Lower lobe of right lung (tissue), 2 donors: ENCODE data around the gene EMC10. TPM values are rescaled to one million over a fixed set of nuclear protein-coding genes. Genes with fewer than 3 reads are reported as not detected.

Source experiments
- ATAC-seq, 2 donors: fragments of 200-7000 bp; cut with Tn5 transposase; one replicate each; pipeline ENCODE4 v1.9.1; 2020 to 2022; ENCODE audit warnings: mild to moderate bottlenecking in 2 of 2, moderate library complexity in 2 of 2
- DNase-seq: peaks from one replicate; pipeline ENCODE4 v3.0.0-alpha.2; 2020
- H3K27ac ChIP-seq: fragments of 200-600 bp; one replicate; pipeline ENCODE4 v1.8.0; 2022
- H3K27me3 ChIP-seq: fragments of 200-600 bp; one replicate; pipeline ENCODE4 v1.8.0; 2022; ENCODE audit warnings: low read depth
- H3K36me3 ChIP-seq: fragments of 200-600 bp; one replicate; pipeline ENCODE4 v1.8.0; 2022; ENCODE audit warnings: mild to moderate bottlenecking
- H3K4me1 ChIP-seq: fragments of 200-600 bp; one replicate; pipeline ENCODE4 v1.8.0; 2022
- H3K4me3 ChIP-seq: fragments of 200-600 bp; one replicate; pipeline ENCODE4 v1.8.0; 2022; ENCODE audit warnings: mild to moderate bottlenecking
- H3K9me3 ChIP-seq: fragments of 200-600 bp; one replicate; pipeline ENCODE4 v1.8.0; 2022
- intact Hi-C: fragments of 100-400 bp; cut with DNase I; formaldehyde crosslinking; loops from one replicate; pipeline ENCODE4 v1.11.0; 2022
- total RNA-seq: library from RNA; stranded (reverse); fragmentation: NEBNext Ultra II Directional; extraction: Animal tissue kit (Norgen Biotek cat#: 25700); gene quantifications from one replicate; pipeline ENCODE4 v1.2.1, GENCODE V29; 2021
- TF ChIP-seq, protein P1 (sequence below): fragments of 200-600 bp; IDR thresholded peaks from one replicate; pipeline ENCODE4 v1.8.0; 2022; ENCODE audit warnings: antibody characterized with exemption, mild to moderate bottlenecking
- donor health status: DM: no; HTN: yes; CAD: no; lungs with severe emphysema.

The EMC10 gene
- total RNA-seq, 1 donor from 2014 or later: 95.6 TPM

DNA sequence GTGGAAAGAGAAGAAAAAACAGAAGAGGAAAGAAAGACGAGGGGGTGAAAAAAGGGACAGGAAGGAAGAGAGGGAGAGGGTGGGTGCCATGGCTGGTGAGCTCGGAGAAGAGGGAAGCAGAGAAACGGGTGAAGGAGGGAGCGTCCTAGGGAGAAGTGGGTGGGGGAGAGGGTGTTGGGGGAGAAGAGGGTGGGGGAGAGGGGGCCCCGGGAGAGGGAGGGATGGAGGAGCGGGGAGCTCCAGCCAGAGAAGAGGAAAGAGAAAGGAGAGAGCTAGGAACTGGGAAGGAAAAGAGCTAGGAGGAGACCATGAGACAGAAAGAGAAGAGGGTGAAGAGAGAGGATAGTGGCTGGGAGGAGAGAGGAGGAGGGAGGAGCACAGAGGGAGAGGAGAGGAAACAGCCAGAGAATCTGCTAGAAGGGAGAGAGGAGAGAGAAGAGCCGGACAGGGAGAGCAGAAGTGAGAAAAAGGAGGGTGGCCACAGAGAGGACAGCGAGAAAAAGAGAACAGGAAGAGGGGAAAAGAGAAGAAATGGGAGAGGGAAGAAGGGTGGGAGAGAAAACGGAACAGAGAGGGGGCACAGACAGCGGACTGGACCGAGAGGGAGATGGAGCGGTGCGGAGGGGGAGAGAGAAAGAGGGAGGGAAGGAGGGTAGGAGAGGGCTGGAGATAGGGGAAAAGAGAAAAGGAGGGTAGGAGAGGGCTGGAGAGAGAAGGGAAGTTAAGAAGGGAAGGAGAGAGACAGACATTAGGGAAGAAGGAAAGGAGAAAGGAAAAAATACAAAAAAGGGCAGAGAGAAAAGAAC, 12.3 kb downstream of the EMC10 start:
- no peak for DNase-seq
- intact Hi-C loops: no loop called here
- TF ChIP-seq, protein P1, sequence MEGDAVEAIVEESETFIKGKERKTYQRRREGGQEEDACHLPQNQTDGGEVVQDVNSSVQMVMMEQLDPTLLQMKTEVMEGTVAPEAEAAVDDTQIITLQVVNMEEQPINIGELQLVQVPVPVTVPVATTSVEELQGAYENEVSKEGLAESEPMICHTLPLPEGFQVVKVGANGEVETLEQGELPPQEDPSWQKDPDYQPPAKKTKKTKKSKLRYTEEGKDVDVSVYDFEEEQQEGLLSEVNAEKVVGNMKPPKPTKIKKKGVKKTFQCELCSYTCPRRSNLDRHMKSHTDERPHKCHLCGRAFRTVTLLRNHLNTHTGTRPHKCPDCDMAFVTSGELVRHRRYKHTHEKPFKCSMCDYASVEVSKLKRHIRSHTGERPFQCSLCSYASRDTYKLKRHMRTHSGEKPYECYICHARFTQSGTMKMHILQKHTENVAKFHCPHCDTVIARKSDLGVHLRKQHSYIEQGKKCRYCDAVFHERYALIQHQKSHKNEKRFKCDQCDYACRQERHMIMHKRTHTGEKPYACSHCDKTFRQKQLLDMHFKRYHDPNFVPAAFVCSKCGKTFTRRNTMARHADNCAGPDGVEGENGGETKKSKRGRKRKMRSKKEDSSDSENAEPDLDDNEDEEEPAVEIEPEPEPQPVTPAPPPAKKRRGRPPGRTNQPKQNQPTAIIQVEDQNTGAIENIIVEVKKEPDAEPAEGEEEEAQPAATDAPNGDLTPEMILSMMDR: no peak

DNA sequence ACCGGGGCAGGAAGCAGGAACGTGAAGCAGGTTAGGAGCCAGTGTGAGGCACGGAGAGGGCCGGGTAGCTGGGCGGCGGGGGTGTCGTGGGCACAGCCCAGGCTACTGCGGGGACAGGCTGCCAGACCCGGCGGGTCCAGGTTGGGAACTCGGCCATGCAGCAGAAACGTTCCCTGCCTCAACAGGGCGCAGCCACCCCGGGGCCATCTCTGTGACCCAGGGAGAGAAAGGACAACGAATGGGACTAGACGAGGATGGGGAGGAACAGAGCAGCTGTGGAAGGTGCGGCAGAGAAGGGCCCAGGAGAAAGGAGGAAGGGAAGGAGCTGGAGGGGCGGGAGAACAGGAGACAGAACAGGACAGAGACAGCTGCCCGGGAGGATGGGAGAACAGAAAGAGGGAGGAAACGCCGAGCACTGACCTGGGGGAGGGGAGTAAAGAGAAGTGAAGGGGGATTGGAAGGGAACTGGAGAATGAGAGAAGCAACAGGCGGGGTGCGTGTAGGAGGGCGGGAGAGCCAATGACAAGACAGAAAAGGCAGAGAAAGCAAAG, 13.2 kb downstream of the EMC10 start:
- peaks cover 6% of the 10 kb centered on the region for H3K27me3 ChIP-seq
- peak overlapping the region; percentile 3 for H3K4me3 ChIP-seq
- H3K9me3 ChIP-seq: no peaks in the 10 kb centered on the region
- no peak overlapping the region for H3K27ac ChIP-seq
- peak in 1 of 2 donors; percentile 15 for ATAC-seq
- DNase-seq: peak; percentile 47
- TF ChIP-seq, protein P1: no peak
- H3K36me3 ChIP-seq: peaks cover 8% of the 10 kb centered on the region
- intact Hi-C loops: no loop called here
- peaks cover 5% of the 10 kb centered on the region for H3K4me1 ChIP-seq

More for the DNA sequence above, 12.3 kb downstream of the EMC10 start:
- peak in 1 of 2 donors; percentile 28 for ATAC-seq
- Histone ChIP-seq H3K27ac (no peak overlapping the region), H3K4me1 (peaks cover 5% of the 10 kb centered on the region), H3K9me3 (no peaks in the 10 kb centered on the region), H3K27me3 (peaks cover 6% of the 10 kb centered on the region), H3K4me3 (peak overlapping the region; percentile 3), H3K36me3 (peaks cover 15% of the 10 kb centered on the region)

DNA sequence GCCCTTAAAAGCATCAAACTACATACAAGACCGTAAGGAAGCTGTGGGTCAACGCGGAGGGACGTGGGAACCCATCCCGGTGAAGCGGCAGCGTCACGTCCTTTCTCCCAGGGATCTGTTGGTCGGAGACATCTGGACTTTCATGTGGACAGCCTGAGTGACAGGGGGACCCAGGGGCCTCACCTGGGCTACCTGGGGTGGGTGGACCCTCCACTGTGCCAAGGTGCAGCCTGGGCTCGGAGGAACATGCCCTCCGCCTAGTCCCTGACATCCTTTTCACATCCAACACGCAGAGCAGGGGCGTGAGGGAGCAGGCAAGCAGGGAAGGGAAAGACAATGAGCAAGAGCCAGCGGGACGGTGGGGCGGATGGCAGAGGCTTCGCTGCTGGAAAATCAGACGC, 14.1 kb downstream of the EMC10 start:
- H3K27me3 ChIP-seq: peaks cover 6% of the 10 kb centered on the region
- TF ChIP-seq, protein P1: no peak

DNA sequence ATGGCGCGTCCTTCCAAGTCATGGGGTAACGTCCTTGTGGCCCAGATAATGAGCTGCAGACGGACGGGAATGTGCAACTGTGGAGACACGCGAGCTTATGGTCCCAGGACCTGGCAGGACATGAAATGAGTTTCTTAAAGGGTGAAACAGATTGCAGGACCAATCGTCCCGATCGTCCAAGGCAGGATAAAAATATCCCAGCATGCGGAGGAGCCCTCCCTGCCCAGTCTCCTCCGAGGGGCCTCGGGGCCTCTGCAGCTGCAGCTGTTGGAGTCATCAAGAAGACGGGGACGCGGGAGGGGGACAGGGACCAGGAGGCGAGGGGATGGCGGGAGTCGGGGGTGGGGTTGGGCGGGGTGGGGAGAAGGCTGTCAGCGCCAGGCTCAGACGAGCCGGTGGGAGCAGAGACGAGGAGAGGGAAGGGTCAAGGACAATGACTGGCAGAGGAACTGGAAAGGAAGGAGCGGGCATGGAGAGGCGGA, 14.7 kb downstream of the EMC10 start:
- Histone ChIP-seq H3K27me3 (peaks cover 6% of the 10 kb centered on the region), H3K4me3 (no peak overlapping the region), H3K27ac (no peak overlapping the region), H3K9me3 (no peaks in the 10 kb centered on the region), H3K36me3 (no peaks in the 10 kb centered on the region), H3K4me1 (peaks cover 5% of the 10 kb centered on the region)
- TF ChIP-seq, protein P1: no peak
- DNase-seq (no peak), ATAC-seq (no peak)
- intact Hi-C loops: no loop called here

More for the DNA sequence above, 14.1 kb downstream of the EMC10 start:
- intact Hi-C loops: no loop called here
- Histone ChIP-seq H3K27ac (no peak overlapping the region), H3K4me1 (peaks cover 5% of the 10 kb centered on the region), H3K36me3 (no peaks in the 10 kb centered on the region), H3K9me3 (no peaks in the 10 kb centered on the region), H3K4me3 (no peak overlapping the region)
- ATAC-seq (no peak), DNase-seq (no peak)

DNA sequence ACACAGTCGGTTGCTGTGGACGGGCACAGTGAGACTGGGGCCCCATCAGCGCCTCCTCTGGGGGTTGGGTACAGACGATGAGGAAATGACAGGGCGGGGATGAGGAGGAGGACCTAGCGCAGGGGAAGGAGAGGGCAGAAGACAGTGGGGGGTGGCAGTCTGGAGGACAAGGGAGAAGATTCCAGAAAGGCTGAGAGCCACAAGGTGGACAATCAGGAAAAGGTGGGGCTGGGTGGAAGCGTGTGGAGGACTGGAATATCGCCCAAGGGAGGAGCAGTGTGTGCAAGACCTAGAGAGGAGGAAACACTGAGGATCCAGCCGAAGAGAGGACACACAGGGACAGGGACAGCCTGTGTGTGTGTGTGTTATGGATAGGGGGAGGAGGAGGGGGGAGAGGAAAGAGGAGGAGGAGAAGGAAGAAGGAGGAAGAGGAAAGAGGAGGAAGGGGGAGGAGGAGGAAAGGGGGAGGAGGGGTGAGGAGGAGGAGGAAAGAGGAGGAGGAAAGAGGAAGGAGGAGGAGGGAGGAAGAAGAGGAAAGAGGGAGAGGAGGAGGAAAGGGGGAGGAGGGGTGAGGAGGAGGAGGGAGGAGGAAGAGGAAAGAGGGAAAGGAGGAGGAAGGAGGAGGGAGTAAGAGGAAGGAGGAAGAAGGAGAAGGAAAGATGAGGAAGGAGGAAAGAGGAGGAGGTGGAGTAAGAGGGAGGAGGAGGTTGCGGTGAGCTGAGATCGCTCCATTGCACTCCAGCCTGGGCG, 16.2 kb downstream of the EMC10 start:
- H3K27me3 ChIP-seq: peaks cover 2% of the 10 kb centered on the region
- no peak overlapping the region for H3K27ac ChIP-seq
- H3K4me3 ChIP-seq: no peak overlapping the region
- peak; percentile 39 for DNase-seq
- no peaks in the 10 kb centered on the region for H3K36me3 ChIP-seq
- TF ChIP-seq, protein P1: no peak
- intact Hi-C loops: no loop called here
- no peaks in the 10 kb centered on the region for H3K9me3 ChIP-seq
- H3K4me1 ChIP-seq: peaks cover 1% of the 10 kb centered on the region
- ATAC-seq: peak; percentile 52 to 55
